Neural progenitor cell (in vitro differentiated cells): ENCODE data around the gene GALK2. TPM values are rescaled to one million over a fixed set of nuclear protein-coding genes. Genes with fewer than 3 reads are reported as not detected.

ENCODE experiments used
- DNase-seq: peaks from one replicate; pipeline ENCODE4 v3.0.0-alpha.2; 2016; ENCODE audit warnings: low spot score
- H2AFZ ChIP-seq: fragments of 200-600 bp; sonication (generic); replicated peaks from 2 replicates; pipeline ENCODE4 v1.6.1; 2016; ENCODE audit warnings: antibody characterized with exemption
- H3F3A ChIP-seq: fragments of 200-600 bp; sonication (generic); 2 replicates; pipeline ENCODE4 v1.6.1; 2016; ENCODE audit warnings: antibody characterized with exemption, low read depth
- H3K27ac ChIP-seq: fragments of 200-600 bp; sonication (generic); 2 replicates; pipeline ENCODE4 v1.5.1; 2016; ENCODE audit warnings: mild to moderate bottlenecking
- H3K27me3 ChIP-seq: fragments of 200-600 bp; sonication (generic); 2 replicates; pipeline ENCODE4 v1.6.1; 2016; ENCODE audit warnings: mild to moderate bottlenecking, moderate library complexity
- H3K36me3 ChIP-seq: fragments of 200-600 bp; sonication (generic); 2 replicates; pipeline ENCODE4 v1.5.1; 2016
- H3K4me1 ChIP-seq: fragments of 200-600 bp; sonication (generic); 2 replicates; pipeline ENCODE4 v1.6.1; 2016; ENCODE audit warnings: mixed run types
- H3K4me2 ChIP-seq: fragments of 200-600 bp; sonication (generic); 2 replicates; pipeline ENCODE4 v1.6.1; 2016
- H3K4me3 ChIP-seq: fragments of 200-600 bp; sonication (generic); 2 replicates; pipeline ENCODE4 v1.5.1; 2016
- H3K79me2 ChIP-seq: fragments of 200-600 bp; sonication (generic); 2 replicates; pipeline ENCODE4 v1.6.1; 2016; ENCODE audit warnings: low read depth
- H3K9ac ChIP-seq: fragments of 200-600 bp; sonication (generic); 2 replicates; pipeline ENCODE4 v1.6.1; 2016
- H3K9me3 ChIP-seq: fragments of 200-600 bp; sonication (generic); 2 replicates; pipeline ENCODE4 v1.5.1; 2016; ENCODE audit warnings: low read depth
- H4K20me1 ChIP-seq: fragments of 200-600 bp; sonication (generic); 2 replicates; pipeline ENCODE4 v1.6.1; 2016; ENCODE audit warnings: low read depth
- H3K27ac Mint-ChIP-seq: 3 replicates; pipeline ENCODE4 v1.8.0; 2021; ENCODE audit warnings: mixed read lengths
- H3K27me3 Mint-ChIP-seq: 2 replicates; pipeline ENCODE4 v1.8.0; 2022; ENCODE audit warnings: low read depth, mild to moderate bottlenecking, inconsistent platforms, moderate library complexity, mixed read lengths; ENCODE audit not compliant: insufficient read depth
- H3K36me3 Mint-ChIP-seq: 3 replicates; pipeline ENCODE4 v1.8.0; 2021; ENCODE audit warnings: mixed read lengths
- H3K4me1 Mint-ChIP-seq: 3 replicates; pipeline ENCODE4 v1.8.0; 2021; ENCODE audit warnings: mixed read lengths
- H3K4me3 Mint-ChIP-seq: 3 replicates; pipeline ENCODE4 v1.8.0; 2021; ENCODE audit warnings: mild to moderate bottlenecking, moderate library complexity, mixed read lengths
- H3K9me3 Mint-ChIP-seq: 3 replicates; pipeline ENCODE4 v1.8.0; 2020; ENCODE audit warnings: mixed read lengths
- CTCF ChIP-seq: fragments of 200-600 bp; sonication (generic); IDR thresholded peaks from 2 replicates; pipeline ENCODE4 v1.5.1; 2017; ENCODE audit warnings: antibody characterized with exemption, mild to moderate bottlenecking
- EZH2 ChIP-seq: fragments of 200-600 bp; sonication (generic); IDR thresholded peaks from 2 replicates; pipeline ENCODE4 v1.6.1; 2017; ENCODE audit warnings: antibody characterized with exemption, mild to moderate bottlenecking, moderate library complexity
- EZH2phosphoT487 ChIP-seq: fragments of 200-600 bp; sonication (generic); IDR thresholded peaks from 2 replicates; pipeline ENCODE4 v1.6.1; 2017; ENCODE audit warnings: antibody characterized with exemption
- total RNA-seq: library from RNA; depleted of rRNA; stranded (reverse); fragments of >200 nt; gene quantifications from 2 replicates; pipeline ENCODE4 v1.2.3, GENCODE V29; 2015; ENCODE audit warnings: low replicate concordance

Gene GALK2
- total RNA-seq, 1 donor from 2014 or later: 19.0 TPM

- peaks cover 4% of the 10 kb centered on the region for H3K36me3 Mint-ChIP-seq
- no peak overlapping the region for H3K4me3 Mint-ChIP-seq
- H4K20me1 ChIP-seq: no peaks in the 10 kb centered on the region
- H3K36me3 ChIP-seq: no peaks in the 10 kb centered on the region
- H3K27ac Mint-ChIP-seq: peak overlapping the region; percentile 29
- no peaks in the 10 kb centered on the region for H3F3A ChIP-seq
- H3K79me2 ChIP-seq: no peaks in the 10 kb centered on the region
- no peaks in the 10 kb centered on the region for H3K9me3 ChIP-seq
- H3K27ac ChIP-seq: no peak overlapping the region
- H3K4me1 Mint-ChIP-seq: no peaks in the 10 kb centered on the region
- TF ChIP-seq EZH2phosphoT487: no peak
- no peak for TF ChIP-seq EZH2
- TF ChIP-seq CTCF: no peak
- H3K4me2 ChIP-seq: no peak overlapping the region
- H2AFZ ChIP-seq: no peak overlapping the region
- H3K4me3 ChIP-seq: no peak overlapping the region
- no peak overlapping the region for H3K9ac ChIP-seq
- peaks cover 2% of the 10 kb centered on the region for H3K4me1 ChIP-seq
- peaks cover 11% of the 10 kb centered on the region for H3K9me3 Mint-ChIP-seq
- no peaks in the 10 kb centered on the region for H3K27me3 ChIP-seq
- peaks cover 3% of the 10 kb centered on the region for H3K27me3 Mint-ChIP-seq
- DNase-seq: no peak
These were observed 95.9 kb downstream of the GALK2 start for GRCh38 chr15:49265911-49266310.

- Mint-ChIP-seq H3K27me3 (no peaks in the 10 kb centered on the region), H3K4me1 (no peaks in the 10 kb centered on the region), H3K9me3 (peaks cover 4% of the 10 kb centered on the region), H3K36me3 (no peaks in the 10 kb centered on the region), H3K4me3 (no peak overlapping the region), H3K27ac (no peak overlapping the region)
- H2AFZ ChIP-seq: no peak overlapping the region
- H3K4me3 ChIP-seq: no peak overlapping the region
- H3F3A ChIP-seq: peaks cover 2% of the 10 kb centered on the region
- H3K4me1 ChIP-seq: peaks cover 20% of the 10 kb centered on the region
- H3K79me2 ChIP-seq: no peaks in the 10 kb centered on the region
- H3K9me3 ChIP-seq: no peaks in the 10 kb centered on the region
- no peak for TF ChIP-seq EZH2
- TF ChIP-seq EZH2phosphoT487: no peak
- TF ChIP-seq CTCF: no peak
- no peaks in the 10 kb centered on the region for H4K20me1 ChIP-seq
- H3K27me3 ChIP-seq: no peaks in the 10 kb centered on the region
- no peak overlapping the region for H3K27ac ChIP-seq
- H3K36me3 ChIP-seq: no peaks in the 10 kb centered on the region
- peak; percentile 23 for DNase-seq
- H3K9ac ChIP-seq: no peak overlapping the region
- no peak overlapping the region for H3K4me2 ChIP-seq
These were observed 100.7 kb downstream of the GALK2 start for GRCh38 chr15:49270541-49271421.

GRCh38 chr15:49273734-49274318 is 103.8 kb downstream of the GALK2 start:
- no peaks in the 10 kb centered on the region for H3K27me3 ChIP-seq
- no peak overlapping the region for H3K27ac ChIP-seq
- no peak overlapping the region for H3K4me2 ChIP-seq
- no peaks in the 10 kb centered on the region for H3K9me3 ChIP-seq
- no peak for DNase-seq
- Mint-ChIP-seq H3K4me1 (no peaks in the 10 kb centered on the region), H3K27me3 (no peaks in the 10 kb centered on the region), H3K4me3 (no peak overlapping the region), H3K27ac (peak overlapping the region; percentile 33), H3K9me3 (no peaks in the 10 kb centered on the region), H3K36me3 (no peaks in the 10 kb centered on the region)
- peaks cover 5% of the 10 kb centered on the region for H3F3A ChIP-seq
- H3K4me3 ChIP-seq: no peak overlapping the region
- TF ChIP-seq EZH2phosphoT487 (no peak), EZH2 (no peak), CTCF (no peak)
- no peaks in the 10 kb centered on the region for H3K79me2 ChIP-seq
- H4K20me1 ChIP-seq: no peaks in the 10 kb centered on the region
- no peak overlapping the region for H2AFZ ChIP-seq
- peaks cover 27% of the 10 kb centered on the region for H3K4me1 ChIP-seq
- H3K36me3 ChIP-seq: no peaks in the 10 kb centered on the region
- H3K9ac ChIP-seq: no peak overlapping the region
